Testis (tissue), 2 donors: Measurements from ENCODE around the gene CACNA1D.
"Not testable (repeated sequence)": the region's sequence is repeated elsewhere in the genome, so short reads cannot be mapped to it uniquely, and the experiment has no call there.

Experiments
- POLR2A ChIP-seq: fragments of 450-650 bp; IDR thresholded peaks from one replicate; pipeline ENCODE4 v1.6.1; 2017; ENCODE audit warnings: antibody characterized with exemption, mild to moderate bottlenecking, moderate library complexity
- TF ChIP-seq, protein P1 (sequence below), 3 experiments: fragments of 450-650 bp in 2 of 3; fragments of 200-600 bp in 1 of 3; sonication (generic) in 1 of 3; IDR thresholded peaks; one replicate each; pipeline ENCODE4 v1.5.1; 2016 to 2019; ENCODE audit warnings: antibody characterized with exemption in 3 of 3, mild to moderate bottlenecking in 2 of 3, moderate library complexity in 1 of 3

DNA sequence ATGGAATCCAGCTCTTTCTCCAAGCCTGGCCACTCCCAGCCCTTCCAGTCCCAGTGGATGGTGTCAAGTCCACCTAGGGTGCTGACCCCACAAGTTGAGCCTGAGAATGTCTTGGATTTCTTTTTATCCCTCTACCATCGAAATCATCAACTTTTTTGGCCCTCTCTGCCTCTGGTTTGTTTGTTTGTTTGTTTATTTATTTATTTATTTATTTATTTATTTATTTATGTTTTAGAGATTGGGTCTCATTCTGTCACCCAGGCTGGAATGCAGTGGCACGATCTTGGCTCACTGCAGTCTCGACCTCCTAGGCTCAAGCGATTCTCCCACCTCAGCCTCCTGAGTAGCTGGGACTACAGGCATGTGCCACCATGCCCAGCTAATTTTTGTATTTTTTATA lies 77.8 kb downstream of the CACNA1D start:
- TF ChIP-seq POLR2A = not testable (repeated sequence)
- TF ChIP-seq, protein P1, sequence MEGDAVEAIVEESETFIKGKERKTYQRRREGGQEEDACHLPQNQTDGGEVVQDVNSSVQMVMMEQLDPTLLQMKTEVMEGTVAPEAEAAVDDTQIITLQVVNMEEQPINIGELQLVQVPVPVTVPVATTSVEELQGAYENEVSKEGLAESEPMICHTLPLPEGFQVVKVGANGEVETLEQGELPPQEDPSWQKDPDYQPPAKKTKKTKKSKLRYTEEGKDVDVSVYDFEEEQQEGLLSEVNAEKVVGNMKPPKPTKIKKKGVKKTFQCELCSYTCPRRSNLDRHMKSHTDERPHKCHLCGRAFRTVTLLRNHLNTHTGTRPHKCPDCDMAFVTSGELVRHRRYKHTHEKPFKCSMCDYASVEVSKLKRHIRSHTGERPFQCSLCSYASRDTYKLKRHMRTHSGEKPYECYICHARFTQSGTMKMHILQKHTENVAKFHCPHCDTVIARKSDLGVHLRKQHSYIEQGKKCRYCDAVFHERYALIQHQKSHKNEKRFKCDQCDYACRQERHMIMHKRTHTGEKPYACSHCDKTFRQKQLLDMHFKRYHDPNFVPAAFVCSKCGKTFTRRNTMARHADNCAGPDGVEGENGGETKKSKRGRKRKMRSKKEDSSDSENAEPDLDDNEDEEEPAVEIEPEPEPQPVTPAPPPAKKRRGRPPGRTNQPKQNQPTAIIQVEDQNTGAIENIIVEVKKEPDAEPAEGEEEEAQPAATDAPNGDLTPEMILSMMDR (IDR thresholded peaks at IDR 0.05) = not testable (repeated sequence)
